RWPE2 (cell line): ENCODE results near the gene ZNF280B.

Source experiments
- ATAC-seq: fragments of 200-7000 bp; cut with Tn5 transposase; 3 replicates; pipeline ENCODE4 v1.9.1; 2021; ENCODE audit warnings: low read depth
- DNase-seq: peaks from one replicate; pipeline ENCODE4 v3.0.0-alpha.2; 2020; ENCODE audit warnings: low spot score
- H3K27ac ChIP-seq: fragments of 450-650 bp; 2 replicates; pipeline ENCODE4 v1.5.1; 2017; ENCODE audit warnings: mild to moderate bottlenecking; ENCODE audit not compliant: poor library complexity, severe bottlenecking
- H3K27me3 ChIP-seq: fragments of 250-450 bp; sonication (Bioruptor Pico); 2 replicates; pipeline ENCODE4 v1.5.1; 2021; ENCODE audit warnings: mild to moderate bottlenecking, moderate library complexity; ENCODE audit not compliant: insufficient read depth, poor library complexity, severe bottlenecking
- H3K36me3 ChIP-seq: fragments of 250-450 bp; sonication (Bioruptor Pico); 2 replicates; pipeline ENCODE4 v1.5.1; 2020; ENCODE audit warnings: low read depth, mild to moderate bottlenecking, moderate library complexity
- H3K4me1 ChIP-seq: fragments of 250-450 bp; sonication (Bioruptor Pico); 2 replicates; pipeline ENCODE4 v1.5.1; 2021; ENCODE audit warnings: mild to moderate bottlenecking, moderate library complexity; ENCODE audit not compliant: insufficient read depth, poor library complexity, severe bottlenecking
- H3K4me3 ChIP-seq: fragments of 250-450 bp; sonication (Bioruptor Pico); 2 replicates; pipeline ENCODE4 v1.5.1; 2021; ENCODE audit warnings: mild to moderate bottlenecking, moderate library complexity; ENCODE audit not compliant: severe bottlenecking
- H3K9me3 ChIP-seq: fragments of 250-450 bp; sonication (Bioruptor Pico); 2 replicates; pipeline ENCODE4 v1.5.1; 2021; ENCODE audit warnings: mild to moderate bottlenecking, moderate library complexity; ENCODE audit not compliant: severe bottlenecking
- CTCF ChIP-seq: fragments of 450-650 bp; IDR thresholded peaks from one replicate; pipeline ENCODE4 v1.5.1; 2017; ENCODE audit warnings: mild to moderate bottlenecking, moderate library complexity; ENCODE audit not compliant: poor library complexity, severe bottlenecking

ZNF280B gene

GRCh38 chr22:22523494-22523893, 15.0 kb upstream of the ZNF280B start:
- no peak for DNase-seq
- Histone ChIP-seq H3K9me3 (peaks cover 6% of the 10 kb centered on the region), H3K27me3 (no peaks in the 10 kb centered on the region), H3K4me1 (peaks cover 9% of the 10 kb centered on the region), H3K4me3 (no peak overlapping the region), H3K27ac (no peak overlapping the region), H3K36me3 (no peaks in the 10 kb centered on the region)
- no peak for ATAC-seq
- no peak for TF ChIP-seq CTCF

DNA sequence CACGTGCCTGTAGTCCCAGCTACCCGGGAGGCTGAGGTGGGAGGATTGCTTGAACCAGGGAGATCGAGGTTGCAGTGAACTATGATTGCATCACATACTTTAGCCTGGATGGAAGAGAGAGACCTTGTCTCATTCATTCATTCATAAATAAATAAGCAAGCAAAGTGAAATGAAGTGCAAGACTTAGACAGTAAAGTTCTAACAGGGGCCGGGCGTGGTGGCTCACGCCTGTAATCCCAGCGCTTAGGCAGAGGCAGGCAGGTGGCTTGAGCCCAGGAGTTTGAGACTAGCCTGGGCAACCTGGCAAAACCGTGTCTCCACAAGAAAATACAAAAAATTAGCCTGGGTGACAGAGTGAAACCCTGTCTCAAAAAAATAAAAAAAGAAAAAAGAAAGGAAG, 13.1 kb upstream of the ZNF280B start:
- DNase-seq = no peak
- Histone ChIP-seq H3K4me3 (no peak overlapping the region), H3K9me3 (peaks cover 9% of the 10 kb centered on the region), H3K4me1 (peaks cover 9% of the 10 kb centered on the region), H3K27me3 (no peaks in the 10 kb centered on the region), H3K36me3 (no peaks in the 10 kb centered on the region), H3K27ac (no peak overlapping the region)
- ATAC-seq = no peak
- no peak for TF ChIP-seq CTCF

DNA sequence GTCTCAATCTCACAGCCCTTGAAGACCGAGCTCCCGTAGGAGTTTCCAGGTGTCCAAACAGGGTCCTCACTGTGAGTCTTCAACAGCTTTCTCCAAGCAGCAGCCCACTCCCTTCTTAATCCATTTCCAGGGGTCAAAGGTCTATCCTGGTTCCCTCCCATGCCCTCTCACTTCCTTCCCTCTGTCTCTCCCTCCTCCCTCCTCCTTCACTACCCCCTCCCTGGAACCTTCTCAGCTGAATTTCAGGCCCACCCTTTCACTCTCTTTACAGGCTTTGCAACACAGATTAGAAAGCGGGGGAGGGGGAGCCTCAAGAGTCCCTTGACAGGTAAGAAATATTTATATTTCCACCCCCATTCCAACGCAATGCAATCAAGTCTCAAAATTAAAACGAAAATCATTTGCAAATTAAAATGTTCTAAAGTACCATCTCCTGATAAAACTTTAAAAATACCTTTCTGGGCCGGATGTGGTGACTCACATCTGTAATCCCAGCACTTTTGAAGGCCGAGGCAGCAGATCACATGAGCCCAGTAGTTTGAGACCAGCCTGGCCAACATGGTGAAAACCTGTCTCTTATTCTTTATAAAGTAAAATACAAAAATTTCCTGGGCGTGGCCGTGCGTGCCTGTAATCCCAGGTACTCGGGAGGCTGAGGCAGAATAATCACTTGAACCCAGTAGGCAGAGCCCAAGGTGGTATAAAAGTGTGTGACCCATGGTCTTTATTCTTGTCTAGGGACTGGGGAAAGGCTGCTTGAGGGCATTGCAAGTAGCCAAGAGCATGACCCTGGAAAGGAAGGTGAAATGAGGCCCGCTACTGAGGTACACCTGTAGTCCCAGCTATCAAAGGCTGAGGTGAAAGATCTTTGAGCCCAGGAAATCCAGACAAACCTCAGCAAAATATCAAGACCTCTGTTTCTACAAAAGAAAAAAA, 12.4 kb upstream of the ZNF280B start:
- Histone ChIP-seq H3K27me3 (no peaks in the 10 kb centered on the region), H3K4me3 (no peak overlapping the region), H3K9me3 (peaks cover 10% of the 10 kb centered on the region), H3K4me1 (peaks cover 9% of the 10 kb centered on the region), H3K27ac (no peak overlapping the region), H3K36me3 (no peaks in the 10 kb centered on the region)
- TF ChIP-seq CTCF = no peak
- DNase-seq (no peak), ATAC-seq (peak; percentile 56)

GRCh38 chr22:22520020-22520656, 11.6 kb upstream of the ZNF280B start, which contains the start of gene ZNF280A:
Gene ZNF280A, minus strand, starts transcription at chr22:22520270. Its CDS starts 4,640 bp downstream, at chr22:22515630.
- H3K27me3 ChIP-seq = no peaks in the 10 kb centered on the region
- H3K27ac ChIP-seq = no peak within 1 kb of the TSS

More at GRCh38 chr22:22520020-22520656, 11.6 kb upstream of the ZNF280B start, which contains the start of gene ZNF280A:
- peaks cover 9% of the 10 kb centered on the region for H3K4me1 ChIP-seq
- ATAC-seq = no peak
- no peaks in the 10 kb centered on the region for H3K36me3 ChIP-seq
- no peak within 1 kb of the TSS for H3K4me3 ChIP-seq
- H3K9me3 ChIP-seq = peaks cover 10% of the 10 kb centered on the region
- no peak for TF ChIP-seq CTCF
- DNase-seq = no peak
